Skeletal muscle satellite cell (primary cell): ENCODE results near the gene ANKRD26. TPM values are rescaled to one million over a fixed set of nuclear protein-coding genes. Genes with fewer than 3 reads are reported as not detected.

ENCODE experiments used
- H3K27me3 ChIP-seq: 2 replicates; pipeline ENCODE4 v1.7.0; 2013; ENCODE audit warnings: low read length; ENCODE audit not compliant: control insufficient read depth, insufficient read depth
- H3K36me3 ChIP-seq: 2 replicates; pipeline ENCODE4 v1.7.0; 2013; ENCODE audit warnings: mild to moderate bottlenecking, control low read depth, low read length; ENCODE audit not compliant: insufficient read depth
- H3K4me1 ChIP-seq: 2 replicates; pipeline ENCODE4 v1.7.0; 2013; ENCODE audit warnings: low read length; ENCODE audit not compliant: control insufficient read depth, insufficient read depth
- H3K4me2 ChIP-seq: 2 replicates; pipeline ENCODE4 v1.7.0; 2013; ENCODE audit warnings: mild to moderate bottlenecking, low read length
- H3K4me3 ChIP-seq: 2 replicates; pipeline ENCODE4 v1.7.0; 2013; ENCODE audit warnings: low read length
- H3K9ac ChIP-seq: 2 replicates; pipeline ENCODE4 v1.7.0; 2013; ENCODE audit warnings: mild to moderate bottlenecking, low read depth, low read length, moderate library complexity
- H3K9me3 ChIP-seq: replicated peaks from 2 replicates; pipeline ENCODE4 v1.7.0; 2013; ENCODE audit warnings: mild to moderate bottlenecking, control low read depth, low read length
- total RNA-seq: library from RNA; depleted of rRNA; stranded (reverse); fragments of >200 nt; gene quantifications from 2 replicates; pipeline ENCODE4 v1.2.3, GENCODE V29; 2012; rRNA removed

The ANKRD26 gene
- 5.7 and 7.6 TPM in 2 replicates for total RNA-seq

DNA sequence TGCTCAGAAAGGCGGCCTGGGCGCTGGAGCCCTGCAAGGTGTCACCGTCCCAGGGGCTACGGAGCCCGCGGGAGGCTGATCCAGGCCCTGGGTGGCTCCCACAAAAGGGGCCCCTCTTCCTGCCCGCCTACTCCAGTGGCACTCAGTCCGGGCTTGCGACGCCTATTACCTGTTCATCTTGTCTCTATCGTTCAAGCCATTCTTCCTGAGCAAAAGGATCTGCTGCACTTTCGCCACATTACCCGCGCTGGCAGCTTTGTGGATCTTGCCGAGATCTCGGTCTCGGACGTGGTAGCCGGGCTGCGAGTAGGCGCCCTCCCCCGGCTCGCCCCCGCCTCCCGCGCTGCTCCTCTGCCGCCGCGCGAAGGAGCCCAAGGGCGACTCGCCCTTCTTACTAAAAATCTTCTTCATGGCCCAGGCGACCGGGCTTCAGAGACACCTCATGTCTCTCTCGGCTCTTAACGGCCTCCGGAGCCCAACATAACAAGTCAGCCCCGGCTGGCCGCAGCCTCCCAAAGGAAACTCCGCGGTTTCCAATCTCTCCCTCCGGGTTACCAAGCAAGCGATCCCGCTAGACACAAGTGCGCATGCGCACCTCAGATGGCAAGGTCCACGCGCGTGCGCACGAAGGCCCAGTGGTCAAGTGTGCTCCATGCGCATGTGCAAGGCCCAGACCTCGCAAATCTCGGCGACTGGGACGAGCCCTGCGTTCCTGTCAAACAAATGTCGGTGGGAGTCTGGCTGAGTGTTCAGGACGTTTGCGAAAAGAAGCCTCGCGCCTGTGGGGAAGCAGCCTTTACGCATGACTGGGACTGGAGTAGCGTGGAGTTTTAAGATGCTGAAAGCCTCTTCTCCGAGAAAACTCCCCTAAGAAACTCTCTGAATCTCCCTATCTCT lies at the start of gene ANKRD26:
TSS of gene ANKRD26 (minus strand) at position 579 of the 897 bp plus-strand sequence. CDS start at position 411, 168 bp downstream.
- Histone ChIP-seq H3K4me2 (peak within 1 kb of the TSS; percentile 100), H3K4me3 (peak within 1 kb of the TSS; percentile 92), H3K9ac (peak within 1 kb of the TSS; percentile 96)

DNA sequence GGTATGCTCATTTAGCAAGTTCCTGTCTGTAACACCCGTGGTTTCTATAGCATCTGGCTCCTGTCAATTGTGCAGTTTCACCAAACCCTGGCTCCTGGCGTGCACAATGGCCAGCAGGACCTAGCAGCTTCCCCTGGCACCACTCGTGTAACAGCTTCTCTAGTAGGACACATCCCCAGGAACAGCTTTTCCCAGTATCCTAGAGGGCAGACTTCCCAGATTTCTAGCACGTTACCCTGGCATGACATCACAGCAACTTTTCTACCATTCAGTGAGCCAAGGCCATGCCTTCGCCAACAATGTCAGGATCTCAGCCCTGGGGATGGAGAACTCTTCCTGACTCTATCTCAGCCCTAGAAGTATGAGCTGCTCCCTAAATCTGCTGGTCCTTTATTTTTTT lies 47.4 kb upstream of the ANKRD26 start:
- Histone ChIP-seq H3K36me3 (peaks cover 38% of the 10 kb centered on the region), H3K27me3 (no peaks in the 10 kb centered on the region), H3K4me1 (peaks cover 10% of the 10 kb centered on the region), H3K9ac (no peak overlapping the region), H3K4me2 (no peak overlapping the region), H3K9me3 (no peaks in the 10 kb centered on the region), H3K4me3 (no peak overlapping the region)

More for the DNA sequence above, at the start of gene ANKRD26:
- Histone ChIP-seq H3K9me3 (no peaks in the 10 kb centered on the region), H3K36me3 (peaks cover 5% of the 10 kb centered on the region), H3K27me3 (no peaks in the 10 kb centered on the region), H3K4me1 (peaks cover 15% of the 10 kb centered on the region)

DNA sequence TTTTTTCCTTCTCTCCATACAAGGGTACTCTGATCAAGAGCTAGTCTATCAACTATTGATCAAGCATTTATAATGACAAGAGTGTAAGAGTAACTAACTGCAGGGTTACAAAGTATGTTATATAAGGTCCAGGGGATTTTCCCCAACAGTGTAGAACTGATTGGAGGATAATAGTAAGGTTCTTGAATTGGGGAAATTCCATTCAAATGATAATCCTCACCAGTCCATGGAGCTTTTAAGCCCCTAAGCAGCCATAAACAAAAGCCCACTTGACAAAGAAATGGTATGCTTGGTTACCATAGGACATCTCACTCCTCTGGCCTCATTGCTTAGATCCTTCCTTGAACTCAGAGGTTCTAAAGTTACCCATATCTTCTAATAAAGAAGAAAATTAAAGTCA lies 45.6 kb upstream of the ANKRD26 start:
- no peak overlapping the region for H3K9ac ChIP-seq
- no peaks in the 10 kb centered on the region for H3K9me3 ChIP-seq
- H3K4me2 ChIP-seq: no peak overlapping the region
- peaks cover 50% of the 10 kb centered on the region for H3K36me3 ChIP-seq
- H3K27me3 ChIP-seq: no peaks in the 10 kb centered on the region
- no peak overlapping the region for H3K4me3 ChIP-seq
- H3K4me1 ChIP-seq: no peaks in the 10 kb centered on the region

- Histone ChIP-seq H3K9ac (no peak overlapping the region), H3K36me3 (peaks cover 65% of the 10 kb centered on the region), H3K4me2 (no peak overlapping the region), H3K4me1 (no peaks in the 10 kb centered on the region), H3K27me3 (no peaks in the 10 kb centered on the region), H3K9me3 (no peaks in the 10 kb centered on the region), H3K4me3 (no peak overlapping the region)
Measured at GRCh38 chr10:27143686-27144085, 43.4 kb upstream of the ANKRD26 start.

DNA sequence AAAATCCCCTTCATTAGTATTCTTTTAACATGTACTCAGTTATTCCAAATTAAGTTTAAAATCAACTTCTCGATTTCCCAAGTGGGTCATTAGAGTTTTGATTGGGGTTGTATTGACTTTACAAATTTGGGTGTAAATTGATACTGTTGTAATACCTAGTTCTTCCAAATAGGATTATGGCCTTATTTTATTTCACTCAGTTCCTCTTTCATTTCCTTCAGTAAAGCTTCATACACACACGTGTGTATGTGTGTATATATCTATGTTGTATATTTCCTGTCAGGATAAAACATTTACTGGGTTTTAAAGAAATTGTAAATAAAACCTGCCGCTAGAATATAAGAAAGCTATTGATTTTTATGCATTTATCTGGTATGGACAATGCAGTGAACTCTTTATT lies 38.0 kb upstream of the ANKRD26 start:
- no peaks in the 10 kb centered on the region for H3K4me1 ChIP-seq
- peaks cover 69% of the 10 kb centered on the region for H3K36me3 ChIP-seq
- H3K4me3 ChIP-seq: no peak overlapping the region
- H3K9me3 ChIP-seq: no peaks in the 10 kb centered on the region
- no peak overlapping the region for H3K9ac ChIP-seq
- H3K27me3 ChIP-seq: no peaks in the 10 kb centered on the region
- H3K4me2 ChIP-seq: no peak overlapping the region

- Histone ChIP-seq H3K36me3 (peaks cover 77% of the 10 kb centered on the region), H3K4me3 (no peak overlapping the region)
Measured at GRCh38 chr10:27134371-27134770, 34.1 kb upstream of the ANKRD26 start.

DNA sequence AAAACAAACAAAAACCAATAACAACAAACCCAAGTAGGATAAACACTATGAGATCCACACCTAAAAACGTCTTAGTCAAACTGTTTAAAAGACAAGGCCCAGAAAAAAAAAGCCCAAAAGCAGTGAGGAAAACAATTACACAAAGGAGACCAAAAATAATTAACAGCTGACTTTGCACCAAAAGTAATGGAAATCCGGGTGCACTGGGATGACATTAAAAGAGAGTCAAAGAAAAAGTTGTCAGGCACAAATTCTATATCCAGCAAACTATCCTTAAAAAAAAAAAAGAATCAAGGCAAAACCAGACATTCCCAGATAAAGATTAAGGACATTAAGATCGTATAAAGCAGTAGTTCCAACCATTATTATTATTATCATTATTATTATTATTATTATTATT lies 7.9 kb upstream of the ANKRD26 start:
- H3K9ac ChIP-seq: no peak overlapping the region
- peaks cover 47% of the 10 kb centered on the region for H3K36me3 ChIP-seq
- H3K4me2 ChIP-seq: no peak overlapping the region
- H3K27me3 ChIP-seq: no peaks in the 10 kb centered on the region
- H3K9me3 ChIP-seq: no peaks in the 10 kb centered on the region
- no peaks in the 10 kb centered on the region for H3K4me1 ChIP-seq
- no peak overlapping the region for H3K4me3 ChIP-seq

More at GRCh38 chr10:27134371-27134770, 34.1 kb upstream of the ANKRD26 start:
- H3K4me1 ChIP-seq: no peaks in the 10 kb centered on the region
- H3K9ac ChIP-seq: no peak overlapping the region
- no peaks in the 10 kb centered on the region for H3K27me3 ChIP-seq
- H3K4me2 ChIP-seq: no peak overlapping the region
- no peaks in the 10 kb centered on the region for H3K9me3 ChIP-seq

GRCh38 chr10:27104919-27105318 lies 4.6 kb upstream of the ANKRD26 start:
- H3K27me3 ChIP-seq: no peaks in the 10 kb centered on the region
- H3K9ac ChIP-seq: no peak overlapping the region
- H3K36me3 ChIP-seq: peaks cover 26% of the 10 kb centered on the region
- no peak overlapping the region for H3K4me3 ChIP-seq
- H3K4me2 ChIP-seq: no peak overlapping the region
- peaks cover 10% of the 10 kb centered on the region for H3K4me1 ChIP-seq
- H3K9me3 ChIP-seq: no peaks in the 10 kb centered on the region

DNA sequence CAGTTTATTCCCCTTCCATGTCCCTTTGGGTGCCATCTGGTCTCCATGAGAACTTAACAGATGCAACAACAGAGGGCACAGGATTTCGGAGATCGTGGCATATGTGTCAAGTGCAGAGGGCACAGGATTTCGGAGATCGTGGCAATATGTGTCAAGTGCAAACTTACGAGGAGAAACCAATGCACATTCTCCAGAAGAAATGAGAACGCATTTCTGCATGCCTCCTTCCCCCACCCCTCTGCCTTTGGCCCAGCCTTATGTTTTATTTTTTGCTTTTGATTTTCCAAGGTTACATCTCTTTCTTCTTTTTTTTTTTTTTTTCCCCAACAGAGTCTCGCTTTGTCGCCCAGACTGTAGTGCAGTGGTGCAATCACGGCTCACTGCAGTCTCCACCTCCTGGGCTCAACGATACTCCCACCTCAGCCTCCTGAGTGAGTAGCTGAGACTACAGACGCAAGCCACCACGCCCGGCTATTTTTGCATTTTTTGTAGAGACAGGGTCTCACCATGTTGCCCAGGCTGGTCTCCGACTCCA lies 586 bp upstream of the ANKRD26 start:
- Histone ChIP-seq H3K4me3 (peak overlapping the region; percentile 92), H3K4me1 (peaks cover 15% of the 10 kb centered on the region), H3K9me3 (no peaks in the 10 kb centered on the region), H3K36me3 (peaks cover 5% of the 10 kb centered on the region), H3K9ac (peak overlapping the region; percentile 96), H3K4me2 (peak overlapping the region; percentile 100), H3K27me3 (no peaks in the 10 kb centered on the region)

- Histone ChIP-seq H3K4me3 (peak overlapping the region; percentile 92), H3K9me3 (no peaks in the 10 kb centered on the region), H3K9ac (peak overlapping the region; percentile 96), H3K4me2 (peak overlapping the region; percentile 100), H3K27me3 (no peaks in the 10 kb centered on the region), H3K4me1 (peaks cover 15% of the 10 kb centered on the region), H3K36me3 (no peaks in the 10 kb centered on the region)
Measured at GRCh38 chr10:27099448-27099847, 846 bp downstream of the ANKRD26 start.

GRCh38 chr10:27088119-27089044 lies 11.9 kb downstream of the ANKRD26 start:
- Histone ChIP-seq H3K4me2 (no peak overlapping the region), H3K4me3 (no peak overlapping the region), H3K9me3 (no peaks in the 10 kb centered on the region), H3K4me1 (no peaks in the 10 kb centered on the region), H3K36me3 (peaks cover 13% of the 10 kb centered on the region), H3K9ac (no peak overlapping the region), H3K27me3 (no peaks in the 10 kb centered on the region)
